ENCODE data around the gene CMIP. TPM values are rescaled to one million over a fixed set of nuclear protein-coding genes. Genes with fewer than 3 reads are reported as not detected.

The CMIP gene
- polyA plus RNA-seq, 1 donor from 2014 or later: 15.1 TPM

GRCh38 chr16:81611721-81612120 is 167.1 kb downstream of the CMIP start:
- Histone ChIP-seq H3F3A (ENCODE audit: insufficient read depth, low read length, poor library complexity, severe bottlenecking) (no peaks in the 10 kb centered on the region), H3K9me3 (ENCODE audit: low read length) (no peaks in the 10 kb centered on the region), H3K4me3 (ENCODE audit: low read length) (no peak overlapping the region), H3K36me3 (ENCODE audit: insufficient read depth, low read length) (peaks cover 13% of the 10 kb centered on the region), H3K4me2 (ENCODE audit: low read length) (no peak overlapping the region), H3K27ac (ENCODE audit: low read length) (no peak overlapping the region), H3K9ac (ENCODE audit: low read length) (no peak overlapping the region), H3K27me3 (ENCODE audit: insufficient read depth, low read depth, low read length) (no peaks in the 10 kb centered on the region), H2AFZ (ENCODE audit: low read depth, low read length) (no peak overlapping the region), H3K79me2 (replicated peaks; ENCODE audit: insufficient read depth, low read length) (no peaks in the 10 kb centered on the region), H3K9me2 (ENCODE audit: insufficient read depth, low read length) (no peaks in the 10 kb centered on the region), H4K20me1 (ENCODE audit: insufficient read depth) (no peaks in the 10 kb centered on the region)
- TF ChIP-seq EP300 (conservative IDR thresholded peaks at IDR 0.05; ENCODE audit: poor library complexity, severe bottlenecking) (no peak), SMC3 (conservative IDR thresholded peaks at IDR 0.05; ENCODE audit: poor library complexity) (no peak), MXI1 (conservative IDR thresholded peaks at IDR 0.05; ENCODE audit: poor library complexity, severe bottlenecking) (no peak), POLR2AphosphoS5 (IDR thresholded peaks at IDR 0.05) (no peak), EZH2 (IDR thresholded peaks at IDR 0.05; ENCODE audit: borderline replicate concordance, insufficient read depth, low read length, poor library complexity, severe bottlenecking) (no peak), REST (IDR thresholded peaks at IDR 0.05; ENCODE audit: borderline replicate concordance) (no peak)

GRCh38 chr16:81612351-81613163 is 167.9 kb downstream of the CMIP start:
- Histone ChIP-seq H4K20me1 (ENCODE audit: insufficient read depth) (no peaks in the 10 kb centered on the region), H3K27ac (ENCODE audit: low read length) (no peak overlapping the region), H3K4me2 (ENCODE audit: low read length) (no peak overlapping the region)

More at GRCh38 chr16:81612351-81613163, 167.9 kb downstream of the CMIP start:
- H3K27me3 ChIP-seq (ENCODE audit: insufficient read depth, low read depth, low read length): no peaks in the 10 kb centered on the region
- H3K79me2 ChIP-seq (replicated peaks; ENCODE audit: insufficient read depth, low read length): no peaks in the 10 kb centered on the region
- no peaks in the 10 kb centered on the region for H3K9me2 ChIP-seq (ENCODE audit: insufficient read depth, low read length)
- TF ChIP-seq CTCF (IDR thresholded peaks at IDR 0.05; ENCODE audit: poor library complexity, severe bottlenecking) (no peak), POLR2AphosphoS5 (IDR thresholded peaks at IDR 0.05) (no peak), SMC3 (conservative IDR thresholded peaks at IDR 0.05; ENCODE audit: poor library complexity) (no peak), EZH2 (IDR thresholded peaks at IDR 0.05; ENCODE audit: borderline replicate concordance, insufficient read depth, low read length, poor library complexity, severe bottlenecking) (no peak), EP300 (conservative IDR thresholded peaks at IDR 0.05; ENCODE audit: poor library complexity, severe bottlenecking) (no peak), TAF1 (IDR thresholded peaks at IDR 0.05; ENCODE audit: low read depth) (no peak), MXI1 (conservative IDR thresholded peaks at IDR 0.05; ENCODE audit: poor library complexity, severe bottlenecking) (no peak), REST (IDR thresholded peaks at IDR 0.05; ENCODE audit: borderline replicate concordance) (no peak), RAD21 (conservative IDR thresholded peaks at IDR 0.05) (no peak)
- no peak overlapping the region for H3K4me3 ChIP-seq (ENCODE audit: low read length)
- H3F3A ChIP-seq (ENCODE audit: insufficient read depth, low read length, poor library complexity, severe bottlenecking): no peaks in the 10 kb centered on the region
- H2AFZ ChIP-seq (ENCODE audit: low read depth, low read length): no peak overlapping the region
- H3K9ac ChIP-seq (ENCODE audit: low read length): no peak overlapping the region
- H3K9me3 ChIP-seq (ENCODE audit: low read length): no peaks in the 10 kb centered on the region
- H3K36me3 ChIP-seq (ENCODE audit: insufficient read depth, low read length): peaks cover 14% of the 10 kb centered on the region
